HG02840 (cell line): Measurements from ENCODE around the gene UTP4.

Experiments
- ATAC-seq: cut with Tn5 transposase; IDR thresholded peaks from one replicate; pipeline ENCODE4 v1.9.1; 2021; ENCODE audit warnings: mild to moderate bottlenecking, moderate library complexity, moderate number of reproducible peaks; ENCODE audit not compliant: unreplicated experiment, low FRiP score

UTP4 gene

DNA sequence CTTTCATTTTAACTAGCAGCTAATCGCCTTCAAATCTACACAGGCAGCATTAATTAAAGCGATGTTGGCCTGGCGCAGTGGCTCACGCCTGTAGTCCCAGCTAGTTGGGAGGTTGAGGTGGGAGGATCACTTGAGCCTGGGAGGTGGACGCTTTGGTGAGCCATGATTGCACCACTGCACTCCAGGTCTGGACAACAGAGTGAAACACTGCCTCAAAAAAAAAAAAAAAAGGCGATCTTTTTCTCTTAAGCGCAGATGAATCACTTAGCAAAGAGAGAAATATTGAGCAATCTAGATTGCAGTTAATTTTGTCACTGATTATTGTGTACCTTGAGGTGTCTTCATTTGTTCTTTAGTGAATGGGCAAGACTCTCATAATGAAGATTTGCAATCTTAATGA, 66.9 kb downstream of the UTP4 start:
- no peak for ATAC-seq

- no peak for ATAC-seq
Observed at GRCh38 chr16:69201291-69201690, 68.8 kb downstream of the UTP4 start.

GRCh38 chr16:69201787-69202186, 69.3 kb downstream of the UTP4 start:
- ATAC-seq = no peak

GRCh38 chr16:69204172-69204571, 71.7 kb downstream of the UTP4 start:
- no peak for ATAC-seq

GRCh38 chr16:69209735-69210134, 77.3 kb downstream of the UTP4 start:
- no peak for ATAC-seq

DNA sequence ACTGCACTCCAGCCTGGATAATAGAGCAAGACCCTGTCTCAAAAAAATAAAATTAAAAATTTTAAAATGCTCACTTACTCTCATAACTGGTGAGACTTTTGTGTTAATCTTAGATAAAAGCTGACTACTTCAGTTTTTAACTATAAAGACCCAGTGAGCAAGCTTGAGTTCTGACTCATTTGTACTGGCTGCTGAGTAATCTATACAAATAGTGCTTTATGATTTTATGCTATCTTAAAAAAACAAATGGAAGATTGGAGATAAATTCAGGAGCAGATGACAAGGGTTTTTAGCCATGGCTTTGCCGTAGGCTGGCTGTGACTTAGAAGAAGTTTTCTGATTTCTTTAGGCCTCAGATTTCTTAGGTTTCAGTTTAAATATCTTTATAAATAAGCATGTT, 85.0 kb downstream of the UTP4 start:
- ATAC-seq = no peak
